ENCODE data around the gene PPIH.
"Not testable (repeated sequence)": the region's sequence is repeated elsewhere in the genome, so short reads cannot be mapped to it uniquely, and the experiment has no call there.

Gene PPIH

DNA sequence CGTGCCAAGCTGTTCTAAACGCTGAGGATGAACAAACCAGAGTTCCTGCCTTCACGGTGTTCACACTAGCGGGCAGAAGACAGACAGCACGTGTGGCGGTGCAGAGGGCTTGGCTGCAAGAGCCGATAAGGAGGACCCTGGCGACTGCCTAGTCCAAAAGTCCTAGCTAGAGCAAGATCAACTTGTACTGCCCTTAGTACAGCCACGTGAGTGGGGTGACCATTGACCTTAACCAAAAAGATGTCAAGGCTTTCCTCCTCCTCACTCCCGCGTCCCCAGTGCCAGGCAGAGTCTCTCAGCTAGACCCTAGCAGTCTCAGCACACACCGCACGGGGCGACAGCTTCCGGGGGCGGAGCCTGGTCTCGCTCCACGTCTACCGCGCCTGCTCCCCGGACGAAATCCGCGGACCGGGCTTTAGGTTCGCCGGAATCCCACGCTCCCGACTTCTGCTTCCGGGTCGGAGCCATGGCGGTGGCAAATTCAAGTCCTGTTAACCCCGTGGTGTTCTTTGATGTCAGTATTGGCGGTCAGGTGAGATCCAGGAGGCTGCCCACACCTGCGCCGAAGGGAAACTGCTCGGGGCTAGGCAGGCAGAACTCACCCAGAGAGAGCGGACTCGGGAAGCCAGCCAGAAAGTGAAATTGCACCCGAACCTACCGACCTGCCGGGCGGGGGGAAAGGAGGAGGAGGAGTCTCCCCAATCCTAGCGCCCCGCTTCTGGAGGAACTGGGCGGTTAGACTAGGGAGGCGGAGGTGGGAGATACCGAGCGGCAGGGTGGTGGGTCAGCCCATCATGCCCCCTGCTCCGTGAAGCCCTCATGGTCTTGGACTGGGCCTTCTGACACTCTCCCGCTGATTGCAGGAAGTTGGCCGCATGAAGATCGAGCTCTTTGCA is at the start of gene PPIH:
Gene PPIH (plus strand): TSS at position 443 of the 896 bp plus-strand sequence. CDS start 24 bp downstream, at position 467.
- in situ Hi-C loops (cut with MboI; ENCODE audit: low sequenced_read_pairs), result no loop called here
- Histone ChIP-seq H3K4me1 (peaks cover 15% of the 10 kb centered on the region), H3K36me3 (replicated peaks) (peaks cover 35% of the 10 kb centered on the region), H3K4me3 (peak within 1 kb of the TSS; percentile 65), H3K9me3 (no peaks in the 10 kb centered on the region), H3K27me3 (ENCODE audit: low read depth) (no peaks in the 10 kb centered on the region; the same call in 1 of the 2 replicates)
- peak; percentile 92 to 96 for DNase-seq (ENCODE audit: low spot score in 2 of 2)

DNA sequence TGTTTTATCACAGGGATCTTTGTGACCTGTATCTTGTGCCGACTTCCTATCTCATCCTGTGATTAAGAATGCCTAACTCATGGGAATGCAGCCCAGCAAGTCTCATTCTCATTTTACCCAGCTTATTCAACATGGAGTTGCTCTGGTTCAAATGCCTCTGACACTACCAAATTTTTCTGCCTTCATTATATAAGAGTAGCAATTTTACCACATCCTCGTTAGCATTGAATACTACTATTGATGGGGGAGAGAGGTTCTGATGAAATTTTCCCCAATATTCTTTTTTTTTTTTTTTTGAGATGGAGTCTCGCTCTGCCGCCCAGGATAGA is 44.5 kb upstream of the PPIH start:
- no peak overlapping the region for H3K4me3 ChIP-seq
- H3K27me3 ChIP-seq (ENCODE audit: low read depth), result no peaks in the 10 kb centered on the region
- in situ Hi-C loops (cut with MboI; ENCODE audit: low sequenced_read_pairs), result no loop called here
- no peaks in the 10 kb centered on the region for H3K36me3 ChIP-seq (replicated peaks)
- H3K9me3 ChIP-seq, result no peaks in the 10 kb centered on the region
- H3K4me1 ChIP-seq, result peaks cover 14% of the 10 kb centered on the region
- no peak for DNase-seq (ENCODE audit: low spot score in 2 of 2)

DNA sequence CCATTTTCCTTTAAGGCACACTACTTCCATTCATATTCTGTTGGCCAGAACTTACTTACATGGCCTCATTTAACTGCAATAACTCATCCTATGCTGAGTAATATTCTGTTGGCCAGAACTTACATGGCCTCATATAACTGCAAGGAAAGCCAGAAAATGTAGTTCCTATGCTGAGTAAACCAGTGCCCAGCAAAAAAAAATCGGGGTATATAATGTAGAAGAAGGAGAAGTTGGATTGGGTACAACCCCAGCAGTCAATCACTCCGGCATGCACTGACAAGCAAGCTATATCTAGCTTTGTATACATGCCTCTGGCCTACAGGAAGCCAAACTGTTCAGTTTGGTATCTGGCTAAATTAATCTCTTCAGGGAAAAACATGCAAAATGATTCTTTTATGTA is 39.4 kb upstream of the PPIH start:
- H3K36me3 ChIP-seq (replicated peaks), result no peaks in the 10 kb centered on the region
- H3K27me3 ChIP-seq (ENCODE audit: low read depth), result 0 out of 2 replicates have a peak, but pooled peaks cover 2% of the 10 kb centered on the region
- H3K9me3 ChIP-seq, result no peaks in the 10 kb centered on the region
- no peak overlapping the region for H3K4me3 ChIP-seq
- in situ Hi-C loops (cut with MboI; ENCODE audit: low sequenced_read_pairs), result no loop called here
- H3K4me1 ChIP-seq, result no peaks in the 10 kb centered on the region
- no peak for DNase-seq (ENCODE audit: low spot score in 2 of 2)

DNA sequence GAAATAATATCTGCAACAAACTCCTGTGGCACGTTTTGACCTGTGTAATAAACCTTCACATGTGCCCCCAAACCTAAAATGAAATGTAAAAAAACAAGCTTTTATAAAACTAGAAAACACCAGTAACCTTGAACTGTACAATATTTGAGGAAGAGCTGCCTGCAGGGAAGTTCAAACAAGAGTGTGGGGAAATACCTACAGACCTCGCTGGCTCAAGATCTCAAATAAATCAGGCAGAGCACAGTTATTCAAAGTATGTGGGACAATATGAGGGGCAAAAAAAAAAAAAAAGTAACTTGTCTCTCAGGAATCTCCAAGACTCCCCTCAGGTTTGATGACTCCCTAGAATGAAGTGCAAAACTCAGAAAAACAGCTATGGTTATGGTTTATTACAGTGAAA is 37.9 kb upstream of the PPIH start:
- H3K27me3 ChIP-seq (ENCODE audit: low read depth), result 0 out of 2 replicates have a peak, but pooled peaks cover 2% of the 10 kb centered on the region
- in situ Hi-C loops (cut with MboI; ENCODE audit: low sequenced_read_pairs), result no loop called here
- H3K4me3 ChIP-seq, result no peak overlapping the region
- no peak for DNase-seq (ENCODE audit: low spot score in 2 of 2)
- H3K9me3 ChIP-seq, result no peaks in the 10 kb centered on the region
- no peaks in the 10 kb centered on the region for H3K4me1 ChIP-seq
- no peaks in the 10 kb centered on the region for H3K36me3 ChIP-seq (replicated peaks)

DNA sequence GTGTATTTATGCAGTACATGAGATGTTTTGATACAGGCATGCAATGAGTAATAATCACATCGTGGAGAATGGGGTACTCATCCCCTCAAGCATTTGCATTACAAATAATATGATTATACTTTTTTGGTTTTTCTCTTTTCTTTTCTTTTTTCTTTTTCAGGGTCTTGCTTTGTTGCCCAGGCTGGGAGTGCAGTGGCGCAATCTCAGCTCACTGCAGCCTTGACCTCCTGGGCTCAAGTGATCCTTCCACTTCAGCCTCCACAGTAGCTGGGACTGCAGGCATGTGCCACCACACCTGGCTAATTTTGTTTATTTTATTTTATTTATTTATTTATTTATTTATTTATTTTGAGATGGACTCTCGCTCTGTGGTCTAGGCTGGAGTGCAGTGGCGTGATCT is 37.0 kb upstream of the PPIH start:
- DNase-seq (ENCODE audit: low spot score in 2 of 2); H3K9me3 ChIP-seq; in situ Hi-C loops (cut with MboI; ENCODE audit: low sequenced_read_pairs); H3K4me1 ChIP-seq; H3K27me3 ChIP-seq (ENCODE audit: low read depth); H3K36me3 ChIP-seq (replicated peaks); H3K4me3 ChIP-seq: not testable (repeated sequence)

DNA sequence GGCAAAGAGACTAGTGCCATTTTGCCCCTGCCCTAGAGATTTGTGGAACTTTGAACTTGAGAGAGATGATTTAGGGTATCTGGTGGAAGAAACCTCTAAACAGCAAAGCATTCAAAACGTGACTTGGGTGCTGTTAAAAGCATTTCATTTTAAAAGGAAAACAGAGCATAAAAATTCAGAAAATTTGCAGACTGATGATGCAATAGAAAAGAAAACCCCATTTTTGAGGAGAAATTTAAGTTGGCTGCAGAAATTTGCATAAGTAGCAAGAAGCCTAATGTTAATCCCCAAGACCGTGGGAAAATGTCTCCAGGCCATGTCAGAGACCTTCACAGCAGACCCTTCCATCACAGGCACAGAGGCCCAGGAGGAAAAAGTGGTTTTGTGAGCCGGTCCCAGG is 31.0 kb upstream of the PPIH start:
- H3K9me3 ChIP-seq; in situ Hi-C loops (cut with MboI; ENCODE audit: low sequenced_read_pairs); H3K27me3 ChIP-seq (ENCODE audit: low read depth); H3K36me3 ChIP-seq (replicated peaks); H3K4me3 ChIP-seq; H3K4me1 ChIP-seq; DNase-seq (ENCODE audit: low spot score in 2 of 2): not testable (repeated sequence)

DNA sequence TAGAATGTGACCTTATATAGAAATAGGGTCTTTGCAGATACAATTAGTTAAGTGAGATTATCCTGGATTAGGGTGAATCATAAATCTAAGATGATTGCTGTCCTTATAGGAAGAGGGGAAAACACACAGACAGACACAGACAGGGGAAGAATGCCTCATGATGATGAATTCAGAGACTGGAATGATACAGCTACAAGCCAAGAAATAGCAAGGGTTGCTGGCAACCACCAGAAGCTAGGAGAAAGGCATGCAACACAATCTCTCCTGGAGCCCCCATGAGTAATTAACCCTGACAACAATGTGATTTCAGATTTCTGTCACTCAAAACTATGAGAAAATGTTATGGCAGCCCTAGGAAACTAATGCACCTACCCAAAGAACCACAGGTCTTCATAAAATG is 19.1 kb upstream of the PPIH start:
- H3K4me1 ChIP-seq, result no peaks in the 10 kb centered on the region
- H3K36me3 ChIP-seq (replicated peaks), result no peaks in the 10 kb centered on the region
- H3K9me3 ChIP-seq, result no peaks in the 10 kb centered on the region
- in situ Hi-C loops (cut with MboI; ENCODE audit: low sequenced_read_pairs), result no loop called here
- H3K4me3 ChIP-seq, result no peak overlapping the region
- H3K27me3 ChIP-seq (ENCODE audit: low read depth), result no peaks in the 10 kb centered on the region
- DNase-seq (ENCODE audit: low spot score in 2 of 2), result no peak

DNA sequence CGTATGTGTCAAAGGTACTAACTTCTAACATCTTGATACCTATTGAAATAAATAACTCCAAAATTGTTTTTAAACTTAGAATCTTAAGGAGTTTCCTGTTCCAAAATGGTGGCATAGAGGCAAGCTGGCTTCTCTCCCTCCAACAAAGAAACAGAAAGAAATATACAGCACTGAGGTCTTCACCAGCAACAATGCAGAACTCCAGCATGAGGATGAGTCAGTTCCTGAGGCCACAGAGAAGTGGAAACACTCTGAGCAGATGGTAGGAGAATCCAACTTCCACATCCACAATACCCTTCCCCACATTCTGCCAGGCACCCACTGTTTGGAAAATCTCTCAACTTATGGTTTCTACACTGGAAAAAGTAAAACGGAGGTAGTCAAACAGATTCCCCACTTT is 12.2 kb upstream of the PPIH start:
- DNase-seq (ENCODE audit: low spot score in 2 of 2), result no peak
- H3K4me3 ChIP-seq, result no peak overlapping the region
- H3K9me3 ChIP-seq, result no peaks in the 10 kb centered on the region
- no peaks in the 10 kb centered on the region for H3K4me1 ChIP-seq
- peaks cover 11% of the 10 kb centered on the region for H3K27me3 ChIP-seq (ENCODE audit: low read depth)
- no peaks in the 10 kb centered on the region for H3K36me3 ChIP-seq (replicated peaks)
- in situ Hi-C loops (cut with MboI; ENCODE audit: low sequenced_read_pairs), result no loop called here

DNA sequence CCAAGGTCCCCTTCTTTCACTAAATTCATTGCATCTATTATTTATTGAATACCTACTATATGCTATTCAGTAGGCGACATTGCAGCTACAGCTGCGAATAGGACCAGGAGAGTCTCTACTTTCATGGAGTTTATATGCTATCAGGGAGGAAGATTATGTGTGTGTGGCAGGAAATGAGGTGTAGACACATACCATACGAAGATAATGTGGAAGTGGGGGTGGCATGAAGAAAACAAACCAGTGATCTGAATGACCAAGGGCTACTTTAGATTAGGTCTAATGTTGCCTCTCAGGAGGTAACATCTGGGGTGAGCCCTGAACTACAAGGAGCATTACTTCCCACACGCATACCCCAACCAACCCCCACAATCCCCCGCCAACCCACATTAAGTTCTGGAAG is 1.0 kb upstream of the PPIH start:
- in situ Hi-C loops (cut with MboI; ENCODE audit: low sequenced_read_pairs), result no loop called here
- Histone ChIP-seq H3K4me1 (peaks cover 15% of the 10 kb centered on the region), H3K27me3 (ENCODE audit: low read depth) (no peaks in the 10 kb centered on the region; the same call in 1 of the 2 replicates), H3K4me3 (no peak overlapping the region), H3K9me3 (no peaks in the 10 kb centered on the region), H3K36me3 (replicated peaks) (peaks cover 26% of the 10 kb centered on the region)
- no peak for DNase-seq (ENCODE audit: low spot score in 2 of 2)

DNA sequence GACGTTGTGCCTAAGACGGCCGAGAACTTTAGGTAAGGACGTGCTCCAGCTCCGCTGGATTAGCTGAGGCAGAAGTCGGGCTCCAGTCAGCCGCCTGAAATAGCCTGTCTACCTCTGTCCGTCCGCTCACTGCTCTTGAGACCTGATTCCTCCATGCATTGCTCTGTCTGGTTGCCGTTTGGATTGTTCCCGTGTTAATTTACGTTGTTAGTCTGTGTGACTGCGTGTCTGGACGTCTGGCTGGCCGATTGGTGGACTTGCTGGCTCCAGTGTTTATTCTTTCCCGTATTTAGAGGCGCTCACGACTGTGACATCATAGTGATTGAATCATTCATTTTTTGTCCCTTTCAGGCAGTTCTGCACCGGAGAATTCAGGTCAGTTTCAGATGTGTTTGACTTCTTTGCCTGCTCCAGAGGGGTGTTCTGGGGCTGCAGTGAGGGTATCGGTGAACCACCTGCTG is 684 bp downstream of the PPIH start:
- in situ Hi-C loops (cut with MboI; ENCODE audit: low sequenced_read_pairs), result no loop called here
- peaks cover 15% of the 10 kb centered on the region for H3K4me1 ChIP-seq
- peak overlapping the region; percentile 65 for H3K4me3 ChIP-seq
- no peak for DNase-seq (ENCODE audit: low spot score in 2 of 2)
- H3K36me3 ChIP-seq (replicated peaks), result peaks cover 42% of the 10 kb centered on the region
- no peaks in the 10 kb centered on the region for H3K9me3 ChIP-seq
- H3K27me3 ChIP-seq (ENCODE audit: low read depth), result no peaks in the 10 kb centered on the region

DNA sequence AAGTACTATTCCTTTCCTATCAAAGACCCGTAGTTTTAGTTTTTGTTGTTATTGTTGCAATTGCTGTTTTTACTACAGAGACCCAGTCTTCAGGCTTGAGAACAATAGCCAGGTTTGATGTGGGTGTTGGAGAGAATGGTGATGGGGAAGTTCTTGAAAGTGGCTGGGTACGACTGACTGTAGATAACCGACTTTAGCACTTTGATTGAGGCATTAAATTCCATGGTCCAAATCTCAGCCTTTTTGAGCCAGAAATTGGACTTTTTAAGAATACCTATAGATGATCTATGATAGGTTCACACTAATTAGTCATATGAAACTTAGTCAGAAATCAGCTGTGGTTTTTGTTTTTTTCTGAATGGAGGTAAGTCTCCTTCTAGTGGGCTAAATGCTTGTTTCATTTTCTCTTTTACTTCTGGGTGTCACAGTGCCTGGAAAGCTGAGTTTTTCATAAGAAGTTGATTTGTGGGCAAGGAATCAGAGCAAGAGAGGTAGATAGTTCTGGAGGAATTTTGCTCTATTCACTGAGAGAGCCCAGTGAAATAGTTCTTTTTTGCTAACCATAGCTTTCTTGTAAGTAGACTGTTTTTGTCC is 2.8 kb downstream of the PPIH start:
- in situ Hi-C loops (cut with MboI; ENCODE audit: low sequenced_read_pairs), result no loop called here
- peaks cover 63% of the 10 kb centered on the region for H3K36me3 ChIP-seq (replicated peaks)
- no peaks in the 10 kb centered on the region for H3K9me3 ChIP-seq
- peaks cover 15% of the 10 kb centered on the region for H3K4me1 ChIP-seq
- no peak for DNase-seq (ENCODE audit: low spot score in 2 of 2)
- H3K27me3 ChIP-seq (ENCODE audit: low read depth), result no peaks in the 10 kb centered on the region
- no peak overlapping the region for H3K4me3 ChIP-seq

DNA sequence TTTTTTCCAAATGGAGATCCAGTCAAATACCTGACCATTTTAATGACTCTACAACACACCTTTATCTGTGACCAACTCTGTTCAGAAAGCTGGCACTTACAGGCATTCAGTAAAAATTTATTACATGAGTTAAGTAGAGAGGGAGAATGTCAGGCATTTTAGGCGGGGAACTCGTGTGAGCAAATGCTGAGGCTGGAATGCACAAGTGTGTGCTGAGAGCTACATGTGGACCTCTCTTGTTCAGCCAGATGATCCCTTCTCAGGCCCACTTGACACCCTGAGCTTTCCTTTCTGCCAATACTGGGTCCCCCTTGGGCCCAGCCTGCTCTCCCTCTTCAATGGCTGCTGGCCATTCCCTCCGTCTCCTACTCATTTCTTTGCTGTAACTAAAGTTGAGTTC is 11.7 kb downstream of the PPIH start:
- H3K4me1 ChIP-seq, result no peaks in the 10 kb centered on the region
- no peak overlapping the region for H3K4me3 ChIP-seq
- H3K27me3 ChIP-seq (ENCODE audit: low read depth), result no peaks in the 10 kb centered on the region
- DNase-seq (ENCODE audit: low spot score in 2 of 2), result no peak
- peaks cover 60% of the 10 kb centered on the region for H3K36me3 ChIP-seq (replicated peaks)
- in situ Hi-C loops (cut with MboI; ENCODE audit: low sequenced_read_pairs), result no loop called here
- no peaks in the 10 kb centered on the region for H3K9me3 ChIP-seq

DNA sequence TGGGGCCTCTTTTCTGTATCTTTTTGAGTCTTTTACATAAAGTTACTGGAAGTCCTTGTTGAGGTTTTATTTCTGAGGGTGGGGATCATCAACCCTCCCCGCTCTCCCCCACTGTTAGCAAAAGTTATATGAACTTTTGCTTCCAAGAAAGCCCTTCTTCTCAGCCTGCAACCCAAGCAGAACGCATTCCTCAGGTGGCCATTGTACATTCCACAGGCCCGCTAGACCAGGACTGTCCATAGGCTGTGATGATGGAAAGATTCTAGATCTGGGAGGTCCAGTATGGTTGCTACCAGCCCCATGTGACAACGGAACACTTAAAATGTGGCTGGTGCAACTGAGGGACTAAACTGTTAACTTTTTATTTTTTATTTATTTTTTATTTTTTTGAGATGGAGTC is 12.2 kb downstream of the PPIH start:
- no peak for DNase-seq (ENCODE audit: low spot score in 2 of 2)
- in situ Hi-C loops (cut with MboI; ENCODE audit: low sequenced_read_pairs), result no loop called here
- peaks cover 59% of the 10 kb centered on the region for H3K36me3 ChIP-seq (replicated peaks)

DNA sequence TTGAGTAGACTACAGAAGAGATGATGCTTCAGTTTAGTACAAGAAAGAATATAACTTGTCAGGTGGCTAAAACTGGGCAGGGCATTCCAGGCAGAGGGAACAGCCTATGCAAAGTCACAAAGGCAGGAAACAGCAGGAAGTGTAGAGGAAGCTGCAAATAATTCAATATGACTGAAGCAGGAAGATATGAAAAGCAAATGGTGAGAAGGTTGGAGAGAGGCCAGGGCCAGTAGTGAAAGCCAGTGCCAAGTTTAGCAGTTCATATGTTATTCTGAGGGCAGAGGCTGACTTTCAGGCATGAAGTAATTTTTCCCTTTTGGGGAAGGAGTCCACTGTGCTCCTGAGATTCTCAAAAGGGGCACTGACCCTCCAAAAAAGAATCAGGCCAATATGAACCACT is 16.0 kb downstream of the PPIH start:
- Histone ChIP-seq H3K9me3 (no peaks in the 10 kb centered on the region), H3K4me1 (no peaks in the 10 kb centered on the region), H3K27me3 (ENCODE audit: low read depth) (no peaks in the 10 kb centered on the region), H3K4me3 (no peak overlapping the region), H3K36me3 (replicated peaks) (peaks cover 36% of the 10 kb centered on the region)
- in situ Hi-C loops (cut with MboI; ENCODE audit: low sequenced_read_pairs), result no loop called here
- DNase-seq (ENCODE audit: low spot score in 2 of 2), result no peak

More for the DNA sequence above, 12.2 kb downstream of the PPIH start:
- H3K4me3 ChIP-seq, result no peak overlapping the region
- no peaks in the 10 kb centered on the region for H3K9me3 ChIP-seq
- no peaks in the 10 kb centered on the region for H3K27me3 ChIP-seq (ENCODE audit: low read depth)
- H3K4me1 ChIP-seq, result no peaks in the 10 kb centered on the region

Measured in HAP-1 (cell line).